ENCODE results near the gene VPS52. TPM values are rescaled to one million over a fixed set of nuclear protein-coding genes. Genes with fewer than 3 reads are reported as not detected.
"Not testable (repeated sequence)": the region's sequence is repeated elsewhere in the genome, so short reads cannot be mapped to it uniquely, and the experiment has no call there.

The VPS52 gene
- total RNA-seq, 1 donor from 2014 or later: 26.6 TPM

DNA sequence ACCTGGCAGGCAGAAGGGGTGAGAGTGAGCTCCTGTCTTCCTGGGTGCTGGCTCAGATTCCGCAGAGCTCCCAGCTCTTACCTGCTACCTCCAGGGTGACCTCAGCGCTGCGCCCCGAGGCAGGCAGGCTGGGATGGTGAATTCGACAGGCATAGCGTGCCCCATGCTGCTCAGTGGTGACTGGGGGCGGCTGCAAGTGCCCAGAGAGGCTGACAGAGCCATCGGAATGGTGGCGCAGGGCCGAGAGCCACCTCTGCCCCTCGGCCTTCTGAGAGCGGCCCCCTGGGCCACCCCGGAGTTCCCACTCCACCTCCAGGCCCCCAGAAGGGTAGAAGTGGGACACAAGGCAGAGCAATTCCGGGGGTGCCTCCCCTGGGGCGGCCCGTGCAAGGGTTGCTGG, 32.5 kb upstream of the VPS52 start:
- no peak for DNase-seq (ENCODE audit: low read depth in 2 of 2)

DNA sequence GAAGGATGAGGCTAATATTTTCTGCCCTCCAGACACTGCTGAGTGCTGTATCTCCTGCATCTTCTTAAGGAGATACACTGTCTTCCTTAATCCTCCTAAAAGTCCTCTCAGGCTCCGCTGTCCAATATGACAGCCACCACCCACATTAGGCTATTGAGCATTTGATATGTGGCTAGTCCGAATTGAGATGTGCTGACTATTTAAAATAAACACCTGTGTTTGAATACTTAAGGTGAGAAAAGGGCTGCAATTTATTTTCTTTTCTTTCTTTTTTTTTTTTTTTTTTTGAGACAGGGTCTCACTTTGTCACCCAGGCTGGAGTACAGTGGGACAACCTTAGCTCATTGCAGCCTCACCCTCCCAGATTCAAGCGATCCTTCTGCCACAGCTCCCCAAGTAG, 30.2 kb upstream of the VPS52 start:
- no peak for DNase-seq (ENCODE audit: low read depth in 2 of 2)

DNA sequence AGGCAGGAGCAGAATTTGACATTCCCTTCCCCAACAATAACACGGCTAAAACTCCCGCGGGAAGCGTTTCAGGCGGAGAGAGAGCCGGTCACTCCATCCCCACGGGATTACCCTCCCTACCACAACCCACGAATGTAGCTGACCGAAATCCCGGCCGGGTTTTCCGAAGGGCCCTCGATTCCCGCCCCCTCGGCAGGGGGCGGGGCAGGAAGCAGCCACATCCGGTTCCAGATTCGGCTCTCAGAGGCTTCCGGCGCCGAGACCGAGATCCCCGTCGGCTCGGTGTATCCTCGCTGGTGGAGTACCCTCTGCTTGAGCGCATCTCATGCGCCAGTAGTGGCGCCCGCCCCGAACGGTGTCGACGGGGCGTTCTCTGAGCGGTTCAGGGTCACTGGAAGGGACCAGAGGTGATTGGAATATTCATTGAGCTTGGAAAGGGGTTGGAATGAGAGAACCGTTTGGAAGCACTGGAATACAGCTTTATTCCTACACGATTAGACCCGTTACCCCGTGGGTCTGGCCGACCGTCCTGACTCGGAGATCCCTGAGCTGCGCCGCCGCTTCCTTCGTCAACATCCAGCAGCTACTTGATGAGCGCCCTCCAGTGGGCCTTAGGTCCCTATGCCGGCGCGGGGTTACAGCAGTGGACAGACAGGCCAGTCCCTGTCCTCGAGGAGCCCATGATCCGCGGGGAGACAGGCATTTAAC, 27.7 kb upstream of the VPS52 start:
- peak; percentile 94 for DNase-seq (ENCODE audit: low read depth in 2 of 2)

GRCh38 chr6:33298773-33299236, 27.1 kb upstream of the VPS52 start, which contains the start of gene RGL2:
RGL2 (minus strand) TSS chr6:33298942; CDS start chr6:33298610, 332 bp downstream.
- DNase-seq (ENCODE audit: low read depth in 2 of 2): peak; percentile 68 to 86

GRCh38 chr6:33297956-33298772, 26.5 kb upstream of the VPS52 start:
- DNase-seq (ENCODE audit: low read depth in 2 of 2): peak; percentile 61 to 75

DNA sequence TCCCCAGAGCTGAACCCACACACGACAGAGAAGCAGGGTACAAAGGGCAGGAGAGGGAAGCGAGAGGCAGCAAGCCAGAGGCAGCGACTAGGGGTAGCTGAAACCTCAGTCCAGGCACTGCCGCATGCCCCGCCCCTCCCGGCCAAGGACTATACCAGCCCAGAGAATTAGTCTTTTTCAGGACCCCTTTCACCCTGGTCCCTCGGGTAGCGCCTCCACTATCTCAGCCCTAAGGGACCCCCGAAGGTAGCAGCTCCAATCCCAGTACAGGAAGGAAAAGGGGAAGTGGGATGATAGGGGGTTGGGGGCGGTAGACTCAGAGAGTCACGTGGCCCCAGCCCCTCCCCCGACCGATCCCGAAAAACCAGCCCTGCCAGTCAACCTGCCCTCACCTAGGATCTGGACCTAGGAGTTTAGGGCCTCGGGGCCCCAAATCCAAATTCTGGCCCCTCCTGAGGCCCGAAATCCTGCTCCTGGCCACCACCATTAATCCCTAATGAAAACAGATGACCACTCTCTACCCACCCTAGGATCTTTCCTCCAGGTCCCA, 25.8 kb upstream of the VPS52 start:
- DNase-seq (ENCODE audit: low read depth in 2 of 2): no peak

- DNase-seq (ENCODE audit: low read depth in 2 of 2): no peak
Measured at GRCh38 chr6:33296797-33297405, 25.2 kb upstream of the VPS52 start.

DNA sequence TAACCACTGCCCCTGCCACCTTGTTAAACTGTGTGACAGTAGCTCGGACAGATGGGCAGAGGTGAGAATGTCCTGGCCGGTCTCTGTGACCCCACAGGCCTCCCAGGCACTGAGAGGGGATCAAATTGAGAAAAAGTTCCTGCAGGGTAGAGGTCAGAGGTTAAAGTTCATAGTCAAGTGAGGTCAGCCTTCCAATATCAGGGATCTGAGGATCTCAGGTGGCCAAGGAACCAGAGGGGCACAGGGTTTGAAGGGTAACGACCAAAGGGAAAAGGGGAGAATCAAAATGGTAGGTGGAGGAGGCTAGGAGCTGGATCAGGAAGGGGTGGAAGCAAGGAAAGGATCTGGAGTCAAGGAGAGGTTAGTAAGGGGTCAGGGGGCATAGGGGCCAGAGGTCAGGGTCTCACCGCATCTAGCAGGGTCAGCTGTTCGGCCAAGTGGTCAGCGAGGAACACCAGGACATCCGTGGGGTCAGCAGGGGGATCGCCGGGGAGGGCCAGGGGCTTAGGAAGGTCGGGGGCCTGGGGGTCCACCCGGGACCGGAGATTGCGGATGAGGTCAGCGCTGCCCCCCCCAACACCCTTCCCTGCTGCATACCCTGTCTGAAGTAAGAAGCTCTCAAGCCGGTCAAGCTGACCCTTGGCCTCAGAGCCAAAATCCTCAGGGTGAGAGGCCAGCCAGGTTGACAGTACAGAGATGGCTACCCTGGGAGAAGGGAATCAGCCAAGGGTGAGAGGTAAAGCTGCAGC, 24.1 kb upstream of the VPS52 start:
- DNase-seq (ENCODE audit: low read depth in 2 of 2): no peak

- DNase-seq (ENCODE audit: low read depth in 2 of 2): no peak
Measured at GRCh38 chr6:33294086-33294823, 22.6 kb upstream of the VPS52 start.

DNA sequence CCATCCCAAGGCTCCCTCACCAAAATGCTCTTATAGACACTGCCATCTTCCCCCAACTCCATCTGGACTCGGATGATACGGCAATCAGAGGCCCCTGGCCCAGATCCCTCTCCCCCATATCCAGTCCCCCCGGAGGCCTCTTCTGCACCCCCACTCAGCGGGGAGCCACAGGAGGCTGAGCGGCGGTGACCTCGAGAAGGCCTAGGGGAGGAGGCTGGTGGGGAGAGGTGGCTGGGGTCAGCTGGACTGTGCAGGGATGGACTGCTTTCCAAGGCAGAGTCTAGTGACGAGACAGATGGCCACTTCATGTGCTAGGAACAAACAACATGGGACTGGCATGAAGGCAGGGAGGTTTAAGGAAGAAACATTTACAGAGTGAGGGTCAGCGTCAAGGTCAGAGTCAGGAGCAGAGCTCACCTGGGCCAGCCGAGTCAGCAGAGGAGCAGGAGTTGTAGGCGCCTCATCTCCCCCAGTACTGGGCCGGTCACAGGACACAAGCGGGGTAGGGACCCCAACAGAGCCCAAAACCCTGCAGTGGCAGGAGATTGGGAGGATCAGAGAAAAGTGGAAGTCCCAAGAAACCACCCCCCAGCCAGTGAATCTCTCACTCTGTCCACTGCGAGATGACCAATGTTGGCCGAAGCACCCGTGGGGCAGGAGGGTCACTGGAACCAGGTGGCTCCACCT, 21.5 kb upstream of the VPS52 start:
- DNase-seq (ENCODE audit: low read depth in 2 of 2): no peak

DNA sequence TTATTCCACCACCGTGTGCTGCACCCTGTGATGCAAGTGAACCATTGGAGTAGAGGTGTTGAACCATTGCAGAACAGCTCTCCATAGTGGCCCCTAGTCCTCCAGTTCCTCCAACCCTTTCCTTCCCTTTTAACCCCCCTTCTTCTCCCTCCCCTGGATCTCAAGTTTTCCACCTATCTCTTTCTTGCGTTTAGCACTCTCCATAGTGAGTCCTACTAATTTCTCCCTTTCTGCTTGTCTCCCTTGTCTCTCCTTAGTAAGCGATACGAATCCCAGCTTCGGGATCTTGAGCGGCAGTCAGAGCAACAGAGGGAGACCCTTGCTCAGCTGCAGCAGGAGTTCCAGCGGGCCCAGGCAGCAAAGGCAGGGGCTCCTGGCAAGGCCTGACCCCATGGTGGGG, 18.8 kb upstream of the VPS52 start:
- no peak for DNase-seq (ENCODE audit: low read depth in 2 of 2)

DNA sequence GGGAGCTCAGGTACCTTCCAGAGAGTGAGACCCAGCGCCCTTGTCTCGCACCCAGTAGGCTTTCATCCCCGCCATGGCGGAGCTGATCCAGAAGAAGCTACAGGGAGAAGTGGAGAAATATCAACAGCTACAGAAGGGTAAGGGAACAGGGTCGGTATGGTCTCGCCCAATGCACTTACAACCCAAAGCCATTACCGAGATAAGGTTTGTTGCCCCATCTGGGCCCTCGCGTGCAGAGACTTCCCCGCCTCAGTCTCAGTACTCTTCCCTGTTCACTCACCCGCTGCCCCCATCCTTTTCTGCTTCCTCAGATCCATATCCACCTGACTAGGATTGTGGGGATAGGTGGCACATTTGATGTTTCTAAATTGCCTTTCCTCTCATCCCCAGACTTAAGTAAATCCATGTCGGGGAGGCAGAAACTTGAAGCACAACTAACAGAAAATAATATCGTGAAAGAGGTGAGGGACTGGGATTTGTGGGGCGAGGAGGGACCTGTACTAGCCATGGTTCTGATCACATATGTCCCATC, 18.2 kb upstream of the VPS52 start:
- DNase-seq (ENCODE audit: low read depth in 2 of 2): no peak

- DNase-seq (ENCODE audit: low read depth in 2 of 2): peak; percentile 88 to 91
Measured at GRCh38 chr6:33288921-33289783, 17.5 kb upstream of the VPS52 start, which contains the start of the genes PFDN6 and WDR46. PFDN6 (plus strand) TSS chr6:33289601; CDS start chr6:33289857, 256 bp downstream. WDR46 (minus strand) TSS chr6:33289239; CDS start chr6:33289170, 69 bp downstream.

- no peak for DNase-seq (ENCODE audit: low read depth in 2 of 2)
Measured at GRCh38 chr6:33288141-33288920, 16.7 kb upstream of the VPS52 start.

DNA sequence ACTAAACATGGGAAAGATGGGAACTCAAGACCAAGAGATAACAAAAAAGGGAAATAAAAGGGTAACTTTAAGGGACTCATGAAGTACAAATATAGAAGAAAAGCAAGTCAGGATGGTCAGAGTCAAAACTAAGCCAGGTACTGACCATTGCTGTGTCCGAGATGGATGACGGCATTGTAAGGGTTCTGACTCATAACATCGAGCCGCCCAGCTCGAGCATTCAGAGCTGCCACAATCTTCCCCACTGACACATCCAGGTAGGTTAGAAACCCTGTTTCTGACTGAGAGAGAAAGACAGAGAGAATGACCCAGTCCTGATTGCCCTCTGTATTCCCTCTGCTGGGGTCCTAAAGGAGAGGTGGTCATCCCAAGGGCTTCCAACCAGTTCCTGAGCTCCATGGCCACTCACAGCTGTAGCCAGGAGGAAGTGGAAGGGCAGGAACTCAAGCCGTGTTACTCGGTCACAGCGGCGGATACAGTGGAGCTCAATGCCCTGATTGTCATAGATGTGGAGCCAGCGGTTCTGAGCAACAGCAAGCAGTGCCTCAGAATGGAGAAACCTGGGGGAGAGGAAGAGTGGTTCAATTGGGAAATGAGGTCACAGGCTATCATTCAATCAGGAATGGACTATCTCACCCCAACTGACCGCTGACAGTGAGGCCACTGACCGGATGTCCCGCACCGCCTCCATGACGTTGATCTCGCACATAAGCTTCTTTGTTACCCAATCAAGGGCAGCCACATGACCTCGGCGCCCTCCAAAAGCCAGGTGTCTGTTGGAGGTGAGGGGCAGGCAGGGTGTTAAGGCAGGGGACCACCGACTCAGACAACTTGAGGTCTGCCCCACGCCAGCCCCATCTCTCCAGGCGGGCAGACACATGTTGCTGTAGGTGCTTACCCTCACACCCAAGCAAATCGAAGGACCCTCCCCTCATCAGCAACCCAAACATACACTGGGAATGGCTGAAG, 15.6 kb upstream of the VPS52 start:
- DNase-seq (ENCODE audit: low read depth in 2 of 2): no peak

DNA sequence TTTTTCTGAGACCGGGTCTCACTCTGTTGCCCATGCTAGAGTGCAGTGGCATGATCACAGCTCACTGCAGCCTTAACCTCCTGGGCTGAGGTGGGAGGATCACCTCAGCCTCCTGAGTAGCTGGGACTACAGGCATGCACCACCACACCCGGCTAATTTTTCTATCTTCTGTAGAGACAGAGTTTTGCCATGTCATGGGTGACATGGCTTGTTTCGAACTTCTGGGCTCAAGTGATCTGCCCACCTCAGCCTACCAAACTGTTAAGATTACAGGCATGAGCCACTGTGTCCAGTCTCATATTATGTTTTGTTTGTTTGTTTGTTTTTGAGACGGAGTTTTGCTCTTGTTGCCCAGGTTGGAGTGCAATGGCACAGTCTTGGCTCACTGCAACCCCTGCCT, 13.5 kb upstream of the VPS52 start:
- not testable (repeated sequence) for DNase-seq (ENCODE audit: low read depth in 2 of 2)

Measured in lung microvascular endothelial cell (primary cell).